ENCODE results near the gene WDR45B.

DNA sequence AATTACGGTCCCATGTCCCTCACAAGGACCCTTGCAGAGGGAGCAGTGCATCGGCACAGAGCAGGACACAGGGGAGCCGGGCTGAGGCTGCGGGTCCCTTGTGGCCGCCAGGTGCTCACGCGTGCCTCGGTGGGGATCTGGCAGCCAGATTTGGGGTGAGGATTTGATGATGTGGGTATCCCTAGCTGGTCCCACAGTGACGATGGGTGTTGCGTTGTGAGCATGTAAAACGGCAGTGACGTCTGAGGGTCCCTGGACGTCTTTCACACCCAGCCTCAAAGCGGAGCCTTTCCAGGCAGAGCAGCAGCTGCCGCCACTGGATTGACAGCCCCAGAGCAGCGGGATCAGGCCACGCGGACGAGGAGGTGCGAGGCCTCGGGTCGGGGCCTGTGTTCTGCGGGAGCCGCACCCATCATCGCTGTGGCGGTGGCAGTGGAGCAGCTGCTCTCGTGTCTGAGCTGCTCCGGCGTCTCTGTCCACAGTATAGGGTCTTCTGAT lies 54.6 kb downstream of the WDR45B start:
- TF ChIP-seq, protein P1, sequence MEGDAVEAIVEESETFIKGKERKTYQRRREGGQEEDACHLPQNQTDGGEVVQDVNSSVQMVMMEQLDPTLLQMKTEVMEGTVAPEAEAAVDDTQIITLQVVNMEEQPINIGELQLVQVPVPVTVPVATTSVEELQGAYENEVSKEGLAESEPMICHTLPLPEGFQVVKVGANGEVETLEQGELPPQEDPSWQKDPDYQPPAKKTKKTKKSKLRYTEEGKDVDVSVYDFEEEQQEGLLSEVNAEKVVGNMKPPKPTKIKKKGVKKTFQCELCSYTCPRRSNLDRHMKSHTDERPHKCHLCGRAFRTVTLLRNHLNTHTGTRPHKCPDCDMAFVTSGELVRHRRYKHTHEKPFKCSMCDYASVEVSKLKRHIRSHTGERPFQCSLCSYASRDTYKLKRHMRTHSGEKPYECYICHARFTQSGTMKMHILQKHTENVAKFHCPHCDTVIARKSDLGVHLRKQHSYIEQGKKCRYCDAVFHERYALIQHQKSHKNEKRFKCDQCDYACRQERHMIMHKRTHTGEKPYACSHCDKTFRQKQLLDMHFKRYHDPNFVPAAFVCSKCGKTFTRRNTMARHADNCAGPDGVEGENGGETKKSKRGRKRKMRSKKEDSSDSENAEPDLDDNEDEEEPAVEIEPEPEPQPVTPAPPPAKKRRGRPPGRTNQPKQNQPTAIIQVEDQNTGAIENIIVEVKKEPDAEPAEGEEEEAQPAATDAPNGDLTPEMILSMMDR (IDR thresholded peaks at IDR 0.05), result no peak
- no peak for TF ChIP-seq POLR2A (IDR thresholded peaks at IDR 0.05)
